ENCODE data around the gene SYNC. TPM values are rescaled to one million over a fixed set of nuclear protein-coding genes. Genes with fewer than 3 reads are reported as not detected.
"Not testable (repeated sequence)": the region's sequence is repeated elsewhere in the genome, so short reads cannot be mapped to it uniquely, and the experiment has no call there.

The SYNC gene
- total and polyA plus RNA-seq, 3 donors from 2014 or later, result 9.0 to 12.4 (median 11.8) TPM

DNA sequence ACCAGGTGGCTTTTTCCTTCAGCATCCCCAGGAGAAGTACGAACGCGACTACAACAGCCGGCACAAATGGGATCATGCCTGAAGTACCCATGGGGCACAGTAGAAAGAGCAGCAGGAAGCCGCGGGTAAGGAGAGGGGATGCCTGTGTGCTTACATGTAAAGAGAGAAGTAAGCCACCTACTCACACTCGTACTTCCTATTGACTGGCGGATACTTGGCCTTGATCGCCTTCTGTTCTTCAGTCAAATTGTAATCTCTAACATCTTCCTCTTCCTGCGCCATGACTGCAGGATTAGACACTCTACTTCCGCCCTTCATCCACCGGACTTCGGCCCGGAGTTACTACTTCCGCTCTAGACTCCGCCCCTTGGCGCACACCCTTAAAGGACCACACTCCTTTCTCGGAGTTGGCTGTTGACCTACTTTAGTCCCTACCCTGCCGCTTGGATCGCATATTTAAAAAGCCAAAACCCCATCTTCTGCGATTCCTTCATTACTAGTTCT lies 52.3 kb downstream of the SYNC start, which contains the start of gene ZBTB8OS:
Gene ZBTB8OS (minus strand): TSS at position 303 of the 504 bp plus-strand sequence. CDS start 21 bp downstream, at position 282.
- H3K4me3 ChIP-seq, result peak within 1 kb of the TSS; percentile 73 to 81
- H3K27ac ChIP-seq, result peak within 1 kb of the TSS; percentile 97 to 100
- peaks cover 29% of the 10 kb centered on the region for H3K4me1 ChIP-seq
- no peaks in the 10 kb centered on the region for H3K27me3 ChIP-seq
- intact Hi-C loops (cut with DNase I; ENCODE audit: low total_unique reads), result no loop called here
- TF ChIP-seq CTCF (IDR thresholded peaks at IDR 0.05) (no peak), POLR2A (IDR thresholded peaks at IDR 0.05) (no peak)
- DNase-seq, result peak; percentile 96
- H3K36me3 ChIP-seq (ENCODE audit: low read depth, missing control alignments), result no peaks in the 10 kb centered on the region
- 0% methylated on average over 21 of the region's 21 CpGs for WGBS, 2 donors
- H3K9me3 ChIP-seq, result no peaks in the 10 kb centered on the region

DNA sequence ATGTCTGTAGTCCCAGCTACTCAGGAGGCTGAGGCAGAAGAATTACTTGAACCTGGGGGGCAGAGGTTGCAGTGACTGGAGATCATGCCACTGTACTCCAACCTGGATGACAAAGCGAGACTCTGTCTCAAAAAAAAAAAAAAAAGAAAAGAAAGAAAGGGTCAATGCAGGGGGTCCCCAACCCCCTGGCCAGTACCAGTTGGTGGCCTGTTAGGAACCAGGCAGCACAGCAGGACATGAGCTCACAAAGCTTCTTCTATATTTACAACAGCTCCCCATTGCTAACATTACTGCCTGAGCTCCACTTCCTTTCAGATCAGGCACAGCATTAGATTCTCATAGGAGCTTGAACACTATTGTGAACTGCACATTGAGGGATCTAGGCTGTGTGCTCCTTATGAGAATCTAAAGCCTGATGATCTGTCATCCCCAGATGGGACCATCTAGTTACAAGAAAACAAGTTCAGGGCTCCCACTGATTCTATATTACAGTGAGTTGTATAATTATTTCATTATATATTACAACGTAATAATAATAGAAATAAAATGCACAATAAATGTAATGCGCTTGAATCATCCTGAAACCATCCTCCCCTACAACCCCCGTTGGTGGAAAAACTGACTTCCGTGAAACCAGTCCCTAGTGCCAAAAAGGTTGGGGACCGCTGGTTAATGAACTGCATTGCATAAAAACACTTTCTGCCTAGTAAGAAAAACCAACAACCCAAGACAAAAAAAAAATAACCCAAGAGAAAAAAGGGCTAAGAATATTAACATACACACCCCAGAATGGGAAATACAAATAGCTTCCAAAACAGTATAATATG lies 55.0 kb downstream of the SYNC start:
- H3K4me3 ChIP-seq, result no peak overlapping the region
- intact Hi-C loops (cut with DNase I; ENCODE audit: low total_unique reads), result no loop called here
- H3K4me1 ChIP-seq, result peaks cover 9% of the 10 kb centered on the region
- WGBS, 2 donors, result 81 to 87% methylated on average over 6 of the region's 6 CpGs
- TF ChIP-seq POLR2A (IDR thresholded peaks at IDR 0.05), result no peak
- no peak for TF ChIP-seq CTCF (IDR thresholded peaks at IDR 0.05)
- H3K27me3 ChIP-seq, result no peaks in the 10 kb centered on the region
- no peaks in the 10 kb centered on the region for H3K36me3 ChIP-seq (ENCODE audit: low read depth, missing control alignments)
- no peak overlapping the region for H3K27ac ChIP-seq
- no peaks in the 10 kb centered on the region for H3K9me3 ChIP-seq
- no peak for DNase-seq

- TF ChIP-seq POLR2A (IDR thresholded peaks at IDR 0.05), result no peak
- no peak for TF ChIP-seq CTCF (IDR thresholded peaks at IDR 0.05)
- Histone ChIP-seq H3K4me3 (no peak overlapping the region), H3K27ac (no peak overlapping the region), H3K9me3 (no peaks in the 10 kb centered on the region), H3K27me3 (no peaks in the 10 kb centered on the region), H3K4me1 (peaks cover 2% of the 10 kb centered on the region), H3K36me3 (ENCODE audit: low read depth, missing control alignments) (no peaks in the 10 kb centered on the region)
- 77 to 81% methylated on average over 4 of the region's 4 CpGs for WGBS, 2 donors
- no peak for DNase-seq
- intact Hi-C loops (cut with DNase I; ENCODE audit: low total_unique reads), result no loop called here
Observed at GRCh38 chr1:32644426-32644825, 58.1 kb downstream of the SYNC start.

DNA sequence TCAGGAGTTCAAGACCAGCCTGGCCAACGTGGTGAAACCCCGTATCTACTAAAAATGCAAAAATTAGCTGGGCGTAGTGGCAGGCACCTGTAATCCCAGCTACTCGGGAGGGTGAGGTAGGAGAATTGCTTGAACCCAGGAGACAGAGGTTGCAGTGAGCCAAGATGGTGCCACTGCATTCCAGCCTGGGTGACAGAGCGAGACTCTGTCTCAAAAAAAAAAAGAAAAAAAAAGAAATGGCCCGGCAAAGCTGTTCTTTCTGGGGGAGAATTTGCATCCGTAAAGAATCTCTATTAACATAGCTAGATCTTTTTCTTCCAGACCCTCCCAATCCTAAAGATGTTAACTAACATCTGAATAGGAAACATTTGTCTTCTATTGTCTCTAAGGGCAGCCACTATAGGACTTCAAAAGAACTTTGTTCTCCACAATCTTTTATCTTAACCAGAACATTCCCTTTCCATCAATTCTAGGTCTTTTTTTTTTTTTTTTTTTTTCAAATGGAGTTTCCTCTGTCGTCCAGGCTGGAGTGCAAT lies 60.2 kb downstream of the SYNC start:
- intact Hi-C loops (cut with DNase I; ENCODE audit: low total_unique reads); H3K4me1 ChIP-seq; H3K4me3 ChIP-seq; H3K27me3 ChIP-seq; H3K36me3 ChIP-seq (ENCODE audit: low read depth, missing control alignments); H3K9me3 ChIP-seq; DNase-seq: not testable (repeated sequence)
- H3K27ac ChIP-seq, result peak overlapping the region; percentile 35 to 55
- WGBS, 2 donors, result 63 to 70% methylated on average over 8 of the region's 8 CpGs

GRCh38 chr1:32639489-32640075 lies 63.0 kb downstream of the SYNC start:
- H3K9me3 ChIP-seq, result no peaks in the 10 kb centered on the region
- DNase-seq, result no peak
- H3K27ac ChIP-seq, result no peak overlapping the region
- no peaks in the 10 kb centered on the region for H3K27me3 ChIP-seq
- intact Hi-C loops (cut with DNase I; ENCODE audit: low total_unique reads), result no loop called here
- H3K4me3 ChIP-seq, result no peak overlapping the region
- no peaks in the 10 kb centered on the region for H3K4me1 ChIP-seq
- no peaks in the 10 kb centered on the region for H3K36me3 ChIP-seq (ENCODE audit: low read depth, missing control alignments)
- 88 to 100% methylated on average over 1 of the region's 1 CpG for WGBS, 2 donors
- TF ChIP-seq CTCF (IDR thresholded peaks at IDR 0.05), result no peak
- TF ChIP-seq POLR2A (IDR thresholded peaks at IDR 0.05), result no peak

Measured in testis (tissue), 3 donors.